WTC11 (cell line): ENCODE measurements around the gene LRRC49.

ENCODE experiments used
- CTCF ChIP-seq: fragments of 200-600 bp; IDR thresholded peaks from 2 replicates; pipeline ENCODE4 v1.8.0; 2022; ENCODE audit warnings: antibody characterized with exemption
- ELF4 ChIP-seq: sonication (generic); formaldehyde crosslinking; IDR thresholded peaks from 2 replicates; pipeline ENCODE4 v1.8.1; 2022; ENCODE audit warnings: low read depth, mild to moderate bottlenecking, moderate library complexity, missing genetic modification reagents
- GTF2I ChIP-seq: fragments of 250-450 bp; sonication (Bioruptor Pico); conservative IDR thresholded peaks from 2 replicates; pipeline ENCODE4 v1.4.0; 2021; ENCODE audit warnings: mild to moderate bottlenecking
- JUN ChIP-seq: sonication (generic); formaldehyde crosslinking; IDR thresholded peaks from 2 replicates; pipeline ENCODE4 v1.8.0; 2023; ENCODE audit warnings: mild to moderate bottlenecking, missing genetic modification reagents
- SMAD3 ChIP-seq: sonication (generic); formaldehyde crosslinking; IDR thresholded peaks from 2 replicates; pipeline ENCODE4 v1.8.0; 2022; ENCODE audit warnings: missing genetic modification reagents, mild to moderate bottlenecking, borderline replicate concordance
- ZNF317 ChIP-seq: sonication (generic); formaldehyde crosslinking; IDR thresholded peaks from 2 replicates; pipeline ENCODE4 v1.8.1; 2023; ENCODE audit warnings: low read depth, mild to moderate bottlenecking, moderate library complexity, missing genetic modification reagents, borderline replicate concordance
- ZNF512 ChIP-seq: sonication (generic); formaldehyde crosslinking; IDR thresholded peaks from 2 replicates; pipeline ENCODE4 v1.8.1; 2022; ENCODE audit warnings: missing genetic modification reagents, borderline replicate concordance
- TF ChIP-seq, protein P1 (sequence below): sonication (generic); formaldehyde crosslinking; IDR thresholded peaks from 2 replicates; pipeline ENCODE4 v1.8.1; 2022; ENCODE audit warnings: low read depth, missing genetic modification reagents, borderline replicate concordance

DNA sequence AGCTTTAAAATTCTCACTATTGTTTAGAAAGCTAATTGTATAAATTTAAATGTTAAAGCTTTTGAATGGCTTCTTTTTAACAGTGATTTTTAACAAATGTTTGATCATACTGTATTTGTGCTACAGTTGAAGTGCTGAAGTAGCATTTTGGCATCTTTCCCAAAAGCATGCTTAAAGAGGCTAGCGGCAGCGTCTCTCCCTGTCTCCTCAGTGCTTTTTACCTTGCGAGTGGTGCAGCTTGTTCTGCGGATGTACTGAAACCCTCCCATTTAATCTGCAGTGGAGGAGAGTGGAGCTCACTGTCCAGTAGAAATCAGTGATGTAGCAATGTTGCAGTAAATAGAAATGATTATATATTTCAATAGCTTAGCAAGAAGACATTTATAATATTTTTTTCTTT, 43.7 kb downstream of the LRRC49 start:
- TF ChIP-seq CTCF, result no peak
- no peak for TF ChIP-seq JUN (CRISPR knock-in tag)
- no peak for TF ChIP-seq ZNF512 (CRISPR knock-in tag)
- no peak for TF ChIP-seq ELF4 (CRISPR knock-in tag)
- TF ChIP-seq GTF2I (CRISPR knock-in tag), result no peak
- TF ChIP-seq SMAD3 (CRISPR knock-in tag), result no peak
- TF ChIP-seq, protein P1, sequence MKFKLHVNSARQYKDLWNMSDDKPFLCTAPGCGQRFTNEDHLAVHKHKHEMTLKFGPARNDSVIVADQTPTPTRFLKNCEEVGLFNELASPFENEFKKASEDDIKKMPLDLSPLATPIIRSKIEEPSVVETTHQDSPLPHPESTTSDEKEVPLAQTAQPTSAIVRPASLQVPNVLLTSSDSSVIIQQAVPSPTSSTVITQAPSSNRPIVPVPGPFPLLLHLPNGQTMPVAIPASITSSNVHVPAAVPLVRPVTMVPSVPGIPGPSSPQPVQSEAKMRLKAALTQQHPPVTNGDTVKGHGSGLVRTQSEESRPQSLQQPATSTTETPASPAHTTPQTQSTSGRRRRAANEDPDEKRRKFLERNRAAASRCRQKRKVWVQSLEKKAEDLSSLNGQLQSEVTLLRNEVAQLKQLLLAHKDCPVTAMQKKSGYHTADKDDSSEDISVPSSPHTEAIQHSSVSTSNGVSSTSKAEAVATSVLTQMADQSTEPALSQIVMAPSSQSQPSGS (CRISPR knock-in tag), result no peak
- no peak for TF ChIP-seq ZNF317 (CRISPR knock-in tag)
